ENCODE results near the gene ANKRD33. TPM values are rescaled to one million over a fixed set of nuclear protein-coding genes. Genes with fewer than 3 reads are reported as not detected.

The ANKRD33 gene
- total RNA-seq, 1 experiment from 2014 or later = not detected

DNA sequence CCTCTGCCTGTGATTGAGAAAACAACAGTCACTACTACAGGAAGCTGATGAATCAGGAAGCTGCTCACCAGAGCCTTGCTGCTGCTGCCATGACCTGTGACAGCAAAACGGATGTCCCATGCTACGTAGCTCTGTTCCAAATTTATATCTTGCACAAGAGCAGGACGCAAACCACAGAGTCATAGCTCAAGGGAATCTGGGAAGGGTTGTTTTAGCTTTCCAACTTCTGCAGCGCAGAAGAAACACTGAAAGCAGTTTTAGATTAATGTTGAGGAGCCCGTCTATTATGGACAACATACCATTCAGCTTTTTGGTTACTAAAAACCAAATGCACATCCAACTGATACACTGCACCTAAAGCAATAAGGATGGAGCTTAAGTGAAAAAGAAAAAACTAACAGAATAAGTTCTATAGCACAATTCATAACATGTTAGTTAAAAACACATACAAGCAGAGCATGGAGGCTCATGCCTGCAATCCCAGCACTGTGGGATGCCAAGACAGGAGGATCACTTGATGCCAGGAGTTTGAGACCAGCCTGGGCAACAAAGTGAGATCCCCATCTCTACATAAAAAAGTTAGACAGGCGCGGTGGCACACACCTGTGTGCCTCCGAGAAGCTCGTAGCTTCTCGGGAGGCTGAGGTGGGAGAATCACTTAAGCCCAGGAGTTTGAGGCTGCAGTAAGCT, 1.7 kb upstream of the ANKRD33 start:
- no peaks in the 10 kb centered on the region for H3K27me3 ChIP-seq (replicated peaks; ENCODE audit: insufficient read depth, low read depth, low read length, poor library complexity)
- intact Hi-C loops (cut with micrococcal nuclease; ENCODE audit: unreplicated experiment) = no loop called here
- no peaks in the 10 kb centered on the region for H3K36me3 ChIP-seq (ENCODE audit: insufficient read depth, low read length, poor library complexity, severe bottlenecking)
- TF ChIP-seq, protein P1, sequence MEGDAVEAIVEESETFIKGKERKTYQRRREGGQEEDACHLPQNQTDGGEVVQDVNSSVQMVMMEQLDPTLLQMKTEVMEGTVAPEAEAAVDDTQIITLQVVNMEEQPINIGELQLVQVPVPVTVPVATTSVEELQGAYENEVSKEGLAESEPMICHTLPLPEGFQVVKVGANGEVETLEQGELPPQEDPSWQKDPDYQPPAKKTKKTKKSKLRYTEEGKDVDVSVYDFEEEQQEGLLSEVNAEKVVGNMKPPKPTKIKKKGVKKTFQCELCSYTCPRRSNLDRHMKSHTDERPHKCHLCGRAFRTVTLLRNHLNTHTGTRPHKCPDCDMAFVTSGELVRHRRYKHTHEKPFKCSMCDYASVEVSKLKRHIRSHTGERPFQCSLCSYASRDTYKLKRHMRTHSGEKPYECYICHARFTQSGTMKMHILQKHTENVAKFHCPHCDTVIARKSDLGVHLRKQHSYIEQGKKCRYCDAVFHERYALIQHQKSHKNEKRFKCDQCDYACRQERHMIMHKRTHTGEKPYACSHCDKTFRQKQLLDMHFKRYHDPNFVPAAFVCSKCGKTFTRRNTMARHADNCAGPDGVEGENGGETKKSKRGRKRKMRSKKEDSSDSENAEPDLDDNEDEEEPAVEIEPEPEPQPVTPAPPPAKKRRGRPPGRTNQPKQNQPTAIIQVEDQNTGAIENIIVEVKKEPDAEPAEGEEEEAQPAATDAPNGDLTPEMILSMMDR (conservative IDR thresholded peaks at IDR 0.05; ENCODE audit: low read depth, low read length) = no peak
- TF ChIP-seq EZH2 (IDR thresholded peaks at IDR 0.05; ENCODE audit: borderline replicate concordance, low read depth, low read length, poor library complexity, severe bottlenecking) = no peak
- ChIA-PET CTCF (interaction anchor here (0.6 to 1.3 kb wide), 4 partner anchors 9 to 139 kb away, joined by 3 to 4 read pairs (median 3); no protein-coding TSS in a partner anchor), POLR2A (ENCODE audit: low non-redundant PET) (no interaction called here)
- DNase-seq (ENCODE audit: low spot score) = peak; percentile 56
- no peaks in the 10 kb centered on the region for H3K4me1 ChIP-seq (ENCODE audit: insufficient read depth, low read length, poor library complexity, severe bottlenecking)
- H3K27ac ChIP-seq (ENCODE audit: low read depth, low read length, poor library complexity, severe bottlenecking) = no peak overlapping the region
- no peak overlapping the region for H3K4me3 ChIP-seq (ENCODE audit: low read depth, low read length, poor library complexity, severe bottlenecking)
- no TSS peak for BruUV-seq (replicated peaks)
- H3K9me3 ChIP-seq (ENCODE audit: low read depth, low read length, poor library complexity, severe bottlenecking) = no peaks in the 10 kb centered on the region

DNA sequence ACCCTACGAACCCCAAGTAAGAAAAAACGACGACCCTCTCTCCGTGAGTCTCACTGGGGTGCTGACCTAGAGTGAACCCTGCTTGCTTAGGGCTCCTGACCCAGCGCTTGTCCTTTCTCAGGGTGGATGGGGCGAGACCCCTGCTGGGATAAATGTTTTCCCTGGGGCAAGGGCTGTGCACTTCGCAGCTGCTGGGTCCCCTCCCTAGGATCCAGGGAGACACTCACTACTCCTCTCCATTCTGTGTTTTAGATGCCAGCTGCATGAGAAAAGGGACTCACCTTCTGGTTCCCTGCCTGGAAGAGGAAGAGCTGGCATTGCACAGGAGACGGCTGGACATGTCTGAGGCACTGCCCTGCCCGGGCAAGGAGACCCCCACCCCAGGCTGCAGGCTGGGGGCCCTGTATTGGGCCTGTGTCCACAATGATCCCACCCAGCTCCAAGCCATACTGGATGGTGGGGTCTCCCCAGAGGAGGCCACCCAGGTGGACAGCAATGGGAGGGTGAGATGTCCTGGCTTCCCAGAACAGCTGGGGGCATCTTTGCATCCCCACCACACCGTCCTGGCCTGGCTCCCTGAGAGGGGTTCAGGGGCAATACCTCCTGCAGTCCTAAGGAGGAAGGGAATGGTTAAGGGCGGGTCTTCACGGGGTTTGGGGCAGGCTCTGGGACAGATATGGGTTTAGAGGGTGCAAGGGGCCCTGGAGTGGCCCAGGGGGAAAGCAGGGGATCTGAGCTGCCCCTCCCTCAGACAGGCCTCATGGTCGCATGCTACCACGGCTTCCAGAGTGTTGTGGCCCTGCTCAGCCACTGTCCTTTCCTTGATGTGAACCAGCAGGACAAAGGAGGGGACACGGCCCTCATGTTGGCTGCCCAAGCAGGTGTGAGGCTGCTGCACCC, 663 bp downstream of the ANKRD33 start:
- H3K9me3 ChIP-seq (ENCODE audit: low read depth, low read length, poor library complexity, severe bottlenecking) = no peaks in the 10 kb centered on the region
- no peak overlapping the region for H3K4me3 ChIP-seq (ENCODE audit: low read depth, low read length, poor library complexity, severe bottlenecking)
- TF ChIP-seq EZH2 (IDR thresholded peaks at IDR 0.05; ENCODE audit: borderline replicate concordance, low read depth, low read length, poor library complexity, severe bottlenecking) = no peak
- TF ChIP-seq, protein P1 (conservative IDR thresholded peaks at IDR 0.05; ENCODE audit: low read depth, low read length) = no peak
- no peaks in the 10 kb centered on the region for H3K4me1 ChIP-seq (ENCODE audit: insufficient read depth, low read length, poor library complexity, severe bottlenecking)
- intact Hi-C loops (cut with micrococcal nuclease; ENCODE audit: unreplicated experiment) = no loop called here
- H3K27me3 ChIP-seq (replicated peaks; ENCODE audit: insufficient read depth, low read depth, low read length, poor library complexity) = no peaks in the 10 kb centered on the region
- CTCF ChIA-PET = no interaction called here
- no peaks in the 10 kb centered on the region for H3K36me3 ChIP-seq (ENCODE audit: insufficient read depth, low read length, poor library complexity, severe bottlenecking)
- H3K27ac ChIP-seq (ENCODE audit: low read depth, low read length, poor library complexity, severe bottlenecking) = no peak overlapping the region
- no peak for DNase-seq (ENCODE audit: low spot score)
- BruUV-seq (replicated peaks) = no TSS peak
- POLR2A ChIA-PET (ENCODE audit: low non-redundant PET) = no interaction called here

DNA sequence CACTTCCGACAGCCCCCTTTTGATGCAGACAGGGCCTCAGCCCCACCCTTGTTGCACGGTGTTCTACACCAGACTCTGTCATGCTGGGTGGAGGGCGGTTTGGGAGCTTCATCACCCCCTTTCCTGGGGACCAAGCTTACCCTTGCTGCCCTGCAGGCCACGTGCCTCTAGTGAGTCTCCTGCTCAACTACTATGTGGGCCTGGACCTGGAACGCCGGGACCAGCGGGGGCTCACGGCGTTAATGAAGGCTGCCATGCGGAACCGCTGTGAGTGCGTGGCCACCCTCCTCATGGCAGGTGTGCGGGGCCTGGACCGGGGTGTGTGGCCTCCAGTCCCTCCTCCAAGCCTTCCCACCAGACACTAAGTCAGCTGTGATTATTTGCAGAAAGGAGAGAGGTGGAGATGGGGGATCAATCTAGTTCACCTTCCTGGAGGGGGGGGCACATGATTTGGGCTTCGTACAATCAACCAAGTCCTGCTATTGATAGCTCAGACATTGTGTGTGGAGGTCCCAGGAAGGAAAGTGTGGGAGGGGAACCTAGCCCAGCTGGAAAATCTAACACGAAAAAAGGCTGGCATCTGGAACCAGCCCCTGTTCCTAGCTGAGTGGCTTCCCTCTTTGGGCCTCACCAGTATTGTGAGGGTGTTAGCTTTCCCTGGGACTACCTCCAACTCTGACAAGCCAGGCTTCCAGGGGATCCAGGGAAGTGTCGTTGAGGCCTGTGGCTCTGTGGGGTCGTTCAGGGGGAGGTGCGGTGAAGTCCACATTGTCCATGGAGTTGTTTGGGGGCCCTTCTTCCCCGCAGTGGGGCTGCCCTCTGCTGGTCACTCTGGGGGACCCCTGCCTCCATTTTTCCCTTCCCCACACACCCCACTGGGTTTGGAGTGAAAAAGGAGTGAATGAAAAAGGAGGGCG, 1.6 kb downstream of the ANKRD33 start:
- POLR2A ChIA-PET (ENCODE audit: low non-redundant PET) = no interaction called here
- intact Hi-C loops (cut with micrococcal nuclease; ENCODE audit: unreplicated experiment) = no loop called here

More for the DNA sequence above, 1.6 kb downstream of the ANKRD33 start:
- Histone ChIP-seq H3K4me1 (ENCODE audit: insufficient read depth, low read length, poor library complexity, severe bottlenecking) (no peaks in the 10 kb centered on the region), H3K27ac (ENCODE audit: low read depth, low read length, poor library complexity, severe bottlenecking) (no peak overlapping the region), H3K4me3 (ENCODE audit: low read depth, low read length, poor library complexity, severe bottlenecking) (no peak overlapping the region), H3K27me3 (replicated peaks; ENCODE audit: insufficient read depth, low read depth, low read length, poor library complexity) (no peaks in the 10 kb centered on the region), H3K36me3 (ENCODE audit: insufficient read depth, low read length, poor library complexity, severe bottlenecking) (no peaks in the 10 kb centered on the region), H3K9me3 (ENCODE audit: low read depth, low read length, poor library complexity, severe bottlenecking) (no peaks in the 10 kb centered on the region)
- CTCF ChIA-PET = interaction anchor here (0.5 kb wide), 1 partner anchor 14 kb away, joined by 3 read pairs; no protein-coding TSS in a partner anchor
- no peak for TF ChIP-seq EZH2 (IDR thresholded peaks at IDR 0.05; ENCODE audit: borderline replicate concordance, low read depth, low read length, poor library complexity, severe bottlenecking)
- TF ChIP-seq, protein P1 (conservative IDR thresholded peaks at IDR 0.05; ENCODE audit: low read depth, low read length) = peak; percentile 54
- BruUV-seq (replicated peaks) = no TSS peak
- no peak for DNase-seq (ENCODE audit: low spot score)

Measured in A673 (cell line).